Astrocyte (in vitro differentiated cells and primary cell): Measurements from ENCODE around the gene SENP2. TPM values are rescaled to one million over a fixed set of nuclear protein-coding genes. Genes with fewer than 3 reads are reported as not detected.

Source experiments
- DNase-seq: peaks from one replicate; pipeline ENCODE4 v3.0.0-alpha.2; 2010; ENCODE audit warnings: low read depth
- FAIRE-seq: peaks from 2 replicates; lab custom pipeline; 2011; peaks lifted over from hg19 to GRCh38; lab: Jason Lieb, UNC
- H2AFZ ChIP-seq: 2 replicates; pipeline ENCODE4 v1.6.0; 2012; ENCODE audit warnings: low read depth, low read length, inconsistent platforms
- H3K27ac ChIP-seq: 2 replicates; pipeline ENCODE4 v1.5.1; 2011; ENCODE audit warnings: low read depth, low read length, inconsistent platforms
- H3K27me3 ChIP-seq: 2 replicates; pipeline ENCODE4 v1.6.0; 2011; ENCODE audit warnings: low read length, inconsistent platforms; ENCODE audit not compliant: insufficient read depth
- H3K36me3 ChIP-seq: 2 replicates; pipeline ENCODE4 v1.5.1; 2011; ENCODE audit warnings: low read length, inconsistent platforms; ENCODE audit not compliant: insufficient read depth
- H3K4me1 ChIP-seq: 2 replicates; pipeline ENCODE4 v1.5.1; 2011; ENCODE audit warnings: low read length, inconsistent platforms; ENCODE audit not compliant: insufficient read depth
- H3K4me2 ChIP-seq: 2 replicates; pipeline ENCODE4 v1.6.0; 2012; ENCODE audit warnings: low read length, inconsistent platforms
- H3K4me3 ChIP-seq: 2 replicates; pipeline ENCODE4 v1.5.1; 2011; ENCODE audit warnings: low read depth, mild to moderate bottlenecking, low read length, inconsistent platforms; ENCODE audit not compliant: insufficient read depth
- H3K79me2 ChIP-seq: 2 replicates; pipeline ENCODE4 v1.6.0; 2012; ENCODE audit warnings: mild to moderate bottlenecking, low read length, inconsistent platforms; ENCODE audit not compliant: insufficient read depth
- H3K9ac ChIP-seq: 2 replicates; pipeline ENCODE4 v1.6.0; 2012; ENCODE audit warnings: mild to moderate bottlenecking, low read length, inconsistent platforms
- H3K9me3 ChIP-seq: 2 replicates; pipeline ENCODE4 v1.5.1; 2012; ENCODE audit warnings: low read depth, mild to moderate bottlenecking, low read length, inconsistent platforms; ENCODE audit not compliant: insufficient read depth
- H4K20me1 ChIP-seq: 2 replicates; pipeline ENCODE4 v1.6.0; 2012; ENCODE audit warnings: low read length, inconsistent platforms; ENCODE audit not compliant: insufficient read depth
- H3K27ac Mint-ChIP-seq: one replicate; pipeline ENCODE4 v1.8.0; 2021; ENCODE audit warnings: mild to moderate bottlenecking, mixed read lengths; ENCODE audit not compliant: unreplicated experiment
- H3K27me3 Mint-ChIP-seq: one replicate; pipeline ENCODE4 v1.8.0; 2021; ENCODE audit warnings: low read depth, mixed read lengths; ENCODE audit not compliant: unreplicated experiment
- H3K36me3 Mint-ChIP-seq: one replicate; pipeline ENCODE4 v1.8.0; 2021; ENCODE audit warnings: low read depth, mixed read lengths; ENCODE audit not compliant: unreplicated experiment
- H3K4me1 Mint-ChIP-seq: one replicate; pipeline ENCODE4 v1.8.0; 2021; ENCODE audit warnings: low read depth, mixed read lengths; ENCODE audit not compliant: unreplicated experiment
- H3K4me3 Mint-ChIP-seq: one replicate; pipeline ENCODE4 v1.8.0; 2021; ENCODE audit warnings: mild to moderate bottlenecking, moderate library complexity, mixed read lengths; ENCODE audit not compliant: unreplicated experiment
- H3K9me3 Mint-ChIP-seq: one replicate; pipeline ENCODE4 v1.8.0; 2021; ENCODE audit warnings: mild to moderate bottlenecking, mixed read lengths; ENCODE audit not compliant: unreplicated experiment
- EZH2 ChIP-seq: IDR thresholded peaks from 2 replicates; pipeline ENCODE4 v1.6.1; 2012; ENCODE audit warnings: mild to moderate bottlenecking, low read length, inconsistent platforms; ENCODE audit not compliant: insufficient read depth
- total RNA-seq: library from RNA; stranded (reverse); gene quantifications from 2 replicates; pipeline ENCODE4 v1.2.1, GENCODE V29; 2021
- TF ChIP-seq, protein P1 (sequence below): IDR thresholded peaks from 2 replicates; pipeline ENCODE4 v1.5.1; 2011; ENCODE audit warnings: low read depth, mild to moderate bottlenecking, inconsistent platforms, low read length, moderate library complexity; ENCODE audit not compliant: insufficient read depth

The SENP2 gene
- total RNA-seq, 1 donor from 2014 or later: 44.1 TPM

- Histone ChIP-seq H3K79me2 (peaks cover 9% of the 10 kb centered on the region), H3K36me3 (peaks cover 5% of the 10 kb centered on the region), H3K9ac (no peak overlapping the region), H2AFZ (no peak overlapping the region), H3K9me3 (no peaks in the 10 kb centered on the region), H3K27ac (no peak overlapping the region), H3K4me2 (no peak overlapping the region), H4K20me1 (peaks cover under 1% of the 10 kb centered on the region), H3K27me3 (no peaks in the 10 kb centered on the region), H3K4me1 (no peaks in the 10 kb centered on the region), H3K4me3 (no peak overlapping the region)
- H3K27ac Mint-ChIP-seq: no peak overlapping the region
- no peaks in the 10 kb centered on the region for H3K9me3 Mint-ChIP-seq
- no peak for FAIRE-seq
- no peak for DNase-seq
- peaks cover 2% of the 10 kb centered on the region for H3K36me3 Mint-ChIP-seq
- H3K4me3 Mint-ChIP-seq: no peak overlapping the region
- H3K27me3 Mint-ChIP-seq: no peaks in the 10 kb centered on the region
- H3K4me1 Mint-ChIP-seq: peaks cover 2% of the 10 kb centered on the region
- no peak for TF ChIP-seq EZH2
- TF ChIP-seq, protein P1, sequence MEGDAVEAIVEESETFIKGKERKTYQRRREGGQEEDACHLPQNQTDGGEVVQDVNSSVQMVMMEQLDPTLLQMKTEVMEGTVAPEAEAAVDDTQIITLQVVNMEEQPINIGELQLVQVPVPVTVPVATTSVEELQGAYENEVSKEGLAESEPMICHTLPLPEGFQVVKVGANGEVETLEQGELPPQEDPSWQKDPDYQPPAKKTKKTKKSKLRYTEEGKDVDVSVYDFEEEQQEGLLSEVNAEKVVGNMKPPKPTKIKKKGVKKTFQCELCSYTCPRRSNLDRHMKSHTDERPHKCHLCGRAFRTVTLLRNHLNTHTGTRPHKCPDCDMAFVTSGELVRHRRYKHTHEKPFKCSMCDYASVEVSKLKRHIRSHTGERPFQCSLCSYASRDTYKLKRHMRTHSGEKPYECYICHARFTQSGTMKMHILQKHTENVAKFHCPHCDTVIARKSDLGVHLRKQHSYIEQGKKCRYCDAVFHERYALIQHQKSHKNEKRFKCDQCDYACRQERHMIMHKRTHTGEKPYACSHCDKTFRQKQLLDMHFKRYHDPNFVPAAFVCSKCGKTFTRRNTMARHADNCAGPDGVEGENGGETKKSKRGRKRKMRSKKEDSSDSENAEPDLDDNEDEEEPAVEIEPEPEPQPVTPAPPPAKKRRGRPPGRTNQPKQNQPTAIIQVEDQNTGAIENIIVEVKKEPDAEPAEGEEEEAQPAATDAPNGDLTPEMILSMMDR: no peak
Measured at GRCh38 chr3:185594073-185594472, 8.0 kb downstream of the SENP2 start.

- DNase-seq (no peak), FAIRE-seq (no peak)
- Histone ChIP-seq H3K79me2 (peaks cover 2% of the 10 kb centered on the region), H4K20me1 (no peaks in the 10 kb centered on the region), H3K9me3 (no peaks in the 10 kb centered on the region), H3K4me1 (no peaks in the 10 kb centered on the region), H3K4me2 (no peak overlapping the region), H2AFZ (no peak overlapping the region), H3K4me3 (no peak overlapping the region), H3K36me3 (peaks cover 5% of the 10 kb centered on the region), H3K27ac (no peak overlapping the region), H3K9ac (no peak overlapping the region), H3K27me3 (no peaks in the 10 kb centered on the region)
- no peaks in the 10 kb centered on the region for H3K27me3 Mint-ChIP-seq
- H3K4me3 Mint-ChIP-seq: no peak overlapping the region
- H3K27ac Mint-ChIP-seq: no peak overlapping the region
- TF ChIP-seq EZH2: no peak
- TF ChIP-seq, protein P1: no peak
- no peaks in the 10 kb centered on the region for H3K9me3 Mint-ChIP-seq
- H3K36me3 Mint-ChIP-seq: peaks cover 2% of the 10 kb centered on the region
- H3K4me1 Mint-ChIP-seq: no peaks in the 10 kb centered on the region
Measured at GRCh38 chr3:185595526-185595925, 9.4 kb downstream of the SENP2 start.

DNA sequence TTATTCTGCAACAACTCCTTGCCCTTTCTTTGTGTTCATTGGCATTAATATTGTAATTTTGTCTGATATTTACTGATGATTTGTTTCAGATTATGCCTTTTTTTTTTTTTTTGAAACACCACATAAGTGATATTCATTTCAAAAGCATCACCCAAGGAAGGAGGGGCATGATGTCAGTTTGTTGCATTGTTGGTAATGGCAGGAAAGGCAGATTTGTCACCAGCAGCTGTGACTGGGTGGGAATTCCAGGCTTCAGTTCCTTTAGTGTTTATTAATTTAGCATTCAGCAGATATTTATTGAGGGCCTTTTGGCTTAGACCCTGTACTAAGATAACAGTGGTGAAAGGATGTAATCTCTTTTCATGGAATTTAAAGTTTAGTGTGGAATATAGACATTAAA, 19.5 kb downstream of the SENP2 start:
- DNase-seq (no peak), FAIRE-seq (no peak)
- H4K20me1 ChIP-seq: peaks cover 9% of the 10 kb centered on the region
- no peaks in the 10 kb centered on the region for H3K79me2 ChIP-seq
- H3K9me3 Mint-ChIP-seq: no peaks in the 10 kb centered on the region
- no peak overlapping the region for H3K4me2 ChIP-seq
- no peaks in the 10 kb centered on the region for H3K27me3 ChIP-seq
- H2AFZ ChIP-seq: no peak overlapping the region
- no peak overlapping the region for H3K27ac ChIP-seq
- H3K36me3 ChIP-seq: peaks cover 20% of the 10 kb centered on the region
- TF ChIP-seq EZH2: no peak
- TF ChIP-seq, protein P1: no peak
- H3K9me3 ChIP-seq: no peaks in the 10 kb centered on the region
- no peak overlapping the region for H3K27ac Mint-ChIP-seq
- no peak overlapping the region for H3K9ac ChIP-seq
- H3K4me3 Mint-ChIP-seq: no peak overlapping the region
- no peaks in the 10 kb centered on the region for H3K4me1 ChIP-seq
- H3K27me3 Mint-ChIP-seq: no peaks in the 10 kb centered on the region
- H3K36me3 Mint-ChIP-seq: peaks cover 10% of the 10 kb centered on the region
- H3K4me1 Mint-ChIP-seq: peaks cover 8% of the 10 kb centered on the region
- H3K4me3 ChIP-seq: no peak overlapping the region
